Endothelial cell of umbilical vein (primary cell): ENCODE measurements around the gene ZBTB25. TPM values are rescaled to one million over a fixed set of nuclear protein-coding genes. Genes with fewer than 3 reads are reported as not detected.

Experiments
- BruUV-seq: library from RNA; stranded (reverse); fragments of 400-500 nt; replicated peaks from 2 replicates; lab custom pipeline; 2021; lab: Mats Ljungman, UMichigan
- CTCF ChIA-PET: fragments of 300-600, 350-600 bp; sonication (Branson Sonifier 250); formaldehyde crosslinking; loops from one replicate; lab custom pipeline; 2021; ENCODE audit warnings: antibody characterized with exemption, inconsistent platforms; lab: Charles Lee
- POLR2A ChIA-PET: fragments of 300-600, 350-600 bp; sonication (Branson Sonifier 250); formaldehyde crosslinking; loops from one replicate; lab custom pipeline; 2021; ENCODE audit warnings: antibody characterized with exemption, inconsistent platforms; lab: Charles Lee
- DNase-seq: peaks from one replicate; pipeline ENCODE4 v3.0.0-alpha.2; 2011; ENCODE audit warnings: low read depth, low spot score
- FAIRE-seq: peaks from 2 replicates; lab custom pipeline; 2011; peaks lifted over from hg19 to GRCh38; lab: Jason Lieb, UNC
- H2AFZ ChIP-seq: 2 replicates; pipeline ENCODE4 v1.6.0; 2012; ENCODE audit warnings: low read depth, low read length, control low read depth, inconsistent platforms
- H3K27ac ChIP-seq: 2 replicates; pipeline ENCODE4 v1.5.1; 2011; ENCODE audit warnings: low read depth, mild to moderate bottlenecking, control low read depth, low read length, moderate library complexity; ENCODE audit not compliant: insufficient read depth
- H3K27me3 ChIP-seq, 2 experiments: 2 replicates each; pipeline versions ENCODE4 v1.6.0 to v1.6.1; 2011; ENCODE audit warnings: low read length in 2 of 2, mixed read lengths in 1 of 2; ENCODE audit not compliant: control insufficient read depth in 2 of 2, insufficient read depth in 2 of 2
- H3K36me3 ChIP-seq, 2 experiments: 2 replicates in 1 of 2; 3 replicates in 1 of 2; pipeline ENCODE4 v1.5.1; 2011; ENCODE audit warnings: low read length in 2 of 2, mild to moderate bottlenecking in 1 of 2, moderate library complexity in 1 of 2; ENCODE audit not compliant: control insufficient read depth in 2 of 2, insufficient read depth in 2 of 2; ENCODE audit errors: extremely low read depth in 1 of 2
- H3K4me1 ChIP-seq: 3 replicates; pipeline ENCODE4 v1.5.1; 2011; ENCODE audit warnings: mild to moderate bottlenecking, low read length; ENCODE audit not compliant: control insufficient read depth, insufficient read depth; ENCODE audit errors: extremely low read depth
- H3K4me2 ChIP-seq: 2 replicates; pipeline ENCODE4 v1.6.1; 2011; ENCODE audit warnings: low read length, control low read depth, mixed read lengths; ENCODE audit not compliant: insufficient read depth
- H3K4me3 ChIP-seq, 3 experiments: fragments of 200-600 bp in 1 of 3; sonication (generic), shearing (Covaris generic) in 1 of 3; replicated peaks in 1 of 3; 2 replicates each; pipeline ENCODE4 v1.5.1; 2011 to 2016; ENCODE audit warnings: control low read depth in 3 of 3, low read length in 3 of 3, mild to moderate bottlenecking in 2 of 3, inconsistent platforms in 1 of 3, low read depth in 1 of 3, moderate library complexity in 1 of 3; ENCODE audit not compliant: insufficient read depth in 1 of 3
- H3K79me2 ChIP-seq: 2 replicates; pipeline ENCODE4 v1.6.0; 2012; ENCODE audit warnings: low read length, inconsistent platforms; ENCODE audit not compliant: control insufficient read depth, insufficient read depth
- H3K9ac ChIP-seq: replicated peaks from 2 replicates; pipeline ENCODE3; 2011; ENCODE audit warnings: low read length, control low read depth; ENCODE audit not compliant: insufficient read depth; ENCODE audit errors: extremely low read depth
- H3K9me1 ChIP-seq: replicated peaks from 3 replicates; pipeline ENCODE4 v1.6.0; 2011; ENCODE audit warnings: mild to moderate bottlenecking, low read length; ENCODE audit not compliant: control insufficient read depth, insufficient read depth; ENCODE audit errors: extremely low read depth
- H3K9me3 ChIP-seq: replicated peaks from 2 replicates; pipeline ENCODE4 v1.5.1; 2012; ENCODE audit warnings: low read length, inconsistent platforms; ENCODE audit not compliant: control insufficient read depth, insufficient read depth
- H4K20me1 ChIP-seq: replicated peaks from 2 replicates; pipeline ENCODE3; 2011; ENCODE audit warnings: mild to moderate bottlenecking, low read length; ENCODE audit not compliant: control insufficient read depth, insufficient read depth; ENCODE audit errors: extremely low read depth
- CTCF ChIP-seq, 2 donors: IDR thresholded peaks; 1 replicate in 1 of 2; 2 replicates in 1 of 2; pipeline ENCODE4 v1.5.1; 2011; ENCODE audit warnings: low read length in 2 of 2, mild to moderate bottlenecking in 2 of 2, moderate library complexity in 2 of 2, control low read depth in 1 of 2, inconsistent platforms in 1 of 2, low read depth in 1 of 2; ENCODE audit not compliant: insufficient read depth in 1 of 2; ENCODE audit errors: extremely low read depth in 1 of 2
- EZH2 ChIP-seq: IDR thresholded peaks from 2 replicates; pipeline ENCODE4 v1.6.1; 2012; ENCODE audit warnings: borderline replicate concordance, low read depth, mild to moderate bottlenecking, moderate library complexity, low read length, inconsistent platforms; ENCODE audit not compliant: severe bottlenecking
- FOS ChIP-seq: IDR thresholded peaks from 2 replicates; pipeline ENCODE4 v1.6.1; 2011; ENCODE audit warnings: mild to moderate bottlenecking, low read length, moderate library complexity, borderline replicate concordance; ENCODE audit not compliant: insufficient read depth
- GATA2 ChIP-seq: IDR thresholded peaks from 2 replicates; pipeline ENCODE4 v1.7.0; 2011; ENCODE audit warnings: low read depth, mild to moderate bottlenecking, moderate library complexity, mixed read lengths, low read length; ENCODE audit not compliant: insufficient read length, insufficient read depth
- JUN ChIP-seq: IDR thresholded peaks from 2 replicates; pipeline ENCODE4 v1.6.1; 2011; ENCODE audit warnings: borderline replicate concordance, low read depth; ENCODE audit not compliant: insufficient read length, insufficient read depth
- MAX ChIP-seq: IDR thresholded peaks from 2 replicates; pipeline ENCODE4 v1.6.1; 2011; ENCODE audit not compliant: insufficient read depth, insufficient read length
- MYC ChIP-seq: IDR thresholded peaks from one replicate; pipeline ENCODE4 v1.6.1; 2011; ENCODE audit warnings: mild to moderate bottlenecking, low read depth, low read length
- POLR2A ChIP-seq: IDR thresholded peaks from 2 replicates; pipeline ENCODE4 v1.6.1; 2012; ENCODE audit warnings: low read depth, mild to moderate bottlenecking, control low read depth, low read length
- POLR2AphosphoS5 ChIP-seq: IDR thresholded peaks from 2 replicates; pipeline ENCODE4 v1.6.1; 2012; ENCODE audit warnings: low read depth, mild to moderate bottlenecking, control low read depth, low read length, moderate library complexity; ENCODE audit not compliant: insufficient read depth
- dilution Hi-C: fragments of 300-500 bp; cut with MboI; formaldehyde crosslinking; loops from one replicate; pipeline ENCODE4 v1.15.0; 2019; ENCODE audit warnings: low sequenced_read_pairs; ENCODE audit not compliant: extremely low pct_ligation_motif_present
- intact Hi-C: fragments of 100-400 bp; cut with micrococcal nuclease; formaldehyde crosslinking; loops from one replicate; pipeline ENCODE4 v1.10.0; 2022
- polyA plus RNA-seq, 4 experiments: library from polyadenylated mRNA; depleted of rRNA in 3 of 4; stranded (reverse) in 3 of 4; unstranded in 1 of 4; fragments of >200 nt; gene quantifications; 2 replicates each; pipeline versions ENCODE4 v1.2.1 to v1.2.3, GENCODE V29; 2011 to 2012; ENCODE audit warnings: missing spikeins in 1 of 4
- total RNA-seq: library from RNA; stranded (reverse); gene quantifications from 2 replicates; pipeline ENCODE4 v1.2.3, GENCODE V29; 2021

Gene ZBTB25
- total and polyA plus RNA-seq, 2 donors (not counting 3 experiments of a cell fraction or from before 2014, with no cell fraction given), result 3.2 to 7.7 TPM

GRCh38 chr14:64423987-64424386 is 79.7 kb downstream of the ZBTB25 start:
- Histone ChIP-seq H3K9ac (no peak overlapping the region), H3K4me1 (no peaks in the 10 kb centered on the region), H3K36me3 (peaks cover 0 to 13% of the 10 kb centered on the region in 2 experiments), H3K79me2 (no peaks in the 10 kb centered on the region), H3K4me3 (no peak overlapping the region), H3K9me1 (no peaks in the 10 kb centered on the region), H3K4me2 (no peak overlapping the region), H2AFZ (no peak overlapping the region), H3K27me3 (no peaks in the 10 kb centered on the region), H3K9me3 (no peaks in the 10 kb centered on the region), H3K27ac (no peak overlapping the region), H4K20me1 (no peaks in the 10 kb centered on the region)
- DNase-seq (no peak), FAIRE-seq (no peak)
- BruUV-seq, result no TSS peak
- CTCF ChIA-PET, result interaction anchor here (1.5 to 2.6 kb wide), 4 partner anchors 9 to 80 kb away, joined by 4 to 9 read pairs (median 6); no protein-coding TSS in a partner anchor
- intact Hi-C loops (no loop called here), dilution Hi-C loops (no loop called here)
- TF ChIP-seq CTCF (IDR thresholded peaks at IDR 0.05; ENCODE audit: extremely low read depth in 1 of 2, insufficient read depth in 1 of 2, low read depth in 1 of 2, low read length in 2 of 2), result no peak
- no peak for TF ChIP-seq MYC
- no peak for TF ChIP-seq POLR2AphosphoS5
- no peak for TF ChIP-seq POLR2A
- no peak for TF ChIP-seq MAX
- no peak for TF ChIP-seq EZH2
- no peak for TF ChIP-seq GATA2
- no peak for TF ChIP-seq JUN
- TF ChIP-seq FOS, result no peak
- POLR2A ChIA-PET, result interaction anchor here (0.6 kb wide), 2 partner anchors 9 to 80 kb away, joined by 3 to 6 read pairs; no protein-coding TSS in a partner anchor
